ENCODE data around the gene IFNGR1. TPM values are rescaled to one million over a fixed set of nuclear protein-coding genes. Genes with fewer than 3 reads are reported as not detected.

Gene IFNGR1
- total RNA-seq, 1 donor from 2014 or later = 23.0 TPM

GRCh38 chr6:137191670-137192069 is 27.5 kb downstream of the IFNGR1 start:
- Mint-ChIP-seq H3K4me3 (no peak overlapping the region), H3K27me3 (ENCODE audit: low read depth) (no peaks in the 10 kb centered on the region), H3K36me3 (ENCODE audit: low read depth) (peaks cover 10% of the 10 kb centered on the region), H3K9me3 (peaks cover 3% of the 10 kb centered on the region), H3K27ac (ENCODE audit: unreplicated experiment) (no peak overlapping the region), H3K4me1 (no peaks in the 10 kb centered on the region)
- DNase-seq (ENCODE audit: low read depth, low spot score) = no peak
- TF ChIP-seq CTCF (conservative IDR thresholded peaks at IDR 0.05) = no peak

GRCh38 chr6:137191236-137191635 is 27.9 kb downstream of the IFNGR1 start:
- H3K4me1 Mint-ChIP-seq = no peaks in the 10 kb centered on the region
- H3K36me3 Mint-ChIP-seq (ENCODE audit: low read depth) = peaks cover 12% of the 10 kb centered on the region
- no peak overlapping the region for H3K27ac Mint-ChIP-seq (ENCODE audit: unreplicated experiment)
- peaks cover 3% of the 10 kb centered on the region for H3K9me3 Mint-ChIP-seq
- no peak for DNase-seq (ENCODE audit: low read depth, low spot score)
- H3K4me3 Mint-ChIP-seq = no peak overlapping the region
- TF ChIP-seq CTCF (conservative IDR thresholded peaks at IDR 0.05) = no peak
- H3K27me3 Mint-ChIP-seq (ENCODE audit: low read depth) = no peaks in the 10 kb centered on the region

- H3K4me1 Mint-ChIP-seq = no peaks in the 10 kb centered on the region
- no peaks in the 10 kb centered on the region for H3K27me3 Mint-ChIP-seq (ENCODE audit: low read depth)
- H3K9me3 Mint-ChIP-seq = peaks cover 3% of the 10 kb centered on the region
- DNase-seq (ENCODE audit: low read depth, low spot score) = no peak
- no peak overlapping the region for H3K27ac Mint-ChIP-seq (ENCODE audit: unreplicated experiment)
- TF ChIP-seq CTCF (conservative IDR thresholded peaks at IDR 0.05) = no peak
- H3K4me3 Mint-ChIP-seq = no peak overlapping the region
- peaks cover 14% of the 10 kb centered on the region for H3K36me3 Mint-ChIP-seq (ENCODE audit: low read depth)
Observed at GRCh38 chr6:137190583-137191094, 28.5 kb downstream of the IFNGR1 start.

- peaks cover 6% of the 10 kb centered on the region for H3K9me3 Mint-ChIP-seq
- H3K27me3 Mint-ChIP-seq (ENCODE audit: low read depth) = no peaks in the 10 kb centered on the region
- no peak for DNase-seq (ENCODE audit: low read depth, low spot score)
- TF ChIP-seq CTCF (conservative IDR thresholded peaks at IDR 0.05) = no peak
- peaks cover 14% of the 10 kb centered on the region for H3K36me3 Mint-ChIP-seq (ENCODE audit: low read depth)
- no peak overlapping the region for H3K4me3 Mint-ChIP-seq
- no peaks in the 10 kb centered on the region for H3K4me1 Mint-ChIP-seq
- no peak overlapping the region for H3K27ac Mint-ChIP-seq (ENCODE audit: unreplicated experiment)
Observed at GRCh38 chr6:137188855-137189254, 30.3 kb downstream of the IFNGR1 start.

- H3K4me3 Mint-ChIP-seq = no peak overlapping the region
- H3K36me3 Mint-ChIP-seq (ENCODE audit: low read depth) = peaks cover 22% of the 10 kb centered on the region
- peaks cover 8% of the 10 kb centered on the region for H3K9me3 Mint-ChIP-seq
- no peaks in the 10 kb centered on the region for H3K4me1 Mint-ChIP-seq
- no peaks in the 10 kb centered on the region for H3K27me3 Mint-ChIP-seq (ENCODE audit: low read depth)
- no peak for TF ChIP-seq CTCF (conservative IDR thresholded peaks at IDR 0.05)
- no peak overlapping the region for H3K27ac Mint-ChIP-seq (ENCODE audit: unreplicated experiment)
- DNase-seq (ENCODE audit: low read depth, low spot score) = no peak
Observed at GRCh38 chr6:137185290-137185689, 33.9 kb downstream of the IFNGR1 start.

Data from neural crest cell (in vitro differentiated cells).